HG02981 (cell line): ENCODE data around the gene CATSPER1.
"Not testable (repeated sequence)": the region's sequence is repeated elsewhere in the genome, so short reads cannot be mapped to it uniquely, and the experiment has no call there.

Experiments used
- ATAC-seq: cut with Tn5 transposase; IDR thresholded peaks from one replicate; pipeline ENCODE4 v1.9.1; 2021; ENCODE audit warnings: mild to moderate bottlenecking, moderate library complexity; ENCODE audit not compliant: unreplicated experiment

CATSPER1 gene

DNA sequence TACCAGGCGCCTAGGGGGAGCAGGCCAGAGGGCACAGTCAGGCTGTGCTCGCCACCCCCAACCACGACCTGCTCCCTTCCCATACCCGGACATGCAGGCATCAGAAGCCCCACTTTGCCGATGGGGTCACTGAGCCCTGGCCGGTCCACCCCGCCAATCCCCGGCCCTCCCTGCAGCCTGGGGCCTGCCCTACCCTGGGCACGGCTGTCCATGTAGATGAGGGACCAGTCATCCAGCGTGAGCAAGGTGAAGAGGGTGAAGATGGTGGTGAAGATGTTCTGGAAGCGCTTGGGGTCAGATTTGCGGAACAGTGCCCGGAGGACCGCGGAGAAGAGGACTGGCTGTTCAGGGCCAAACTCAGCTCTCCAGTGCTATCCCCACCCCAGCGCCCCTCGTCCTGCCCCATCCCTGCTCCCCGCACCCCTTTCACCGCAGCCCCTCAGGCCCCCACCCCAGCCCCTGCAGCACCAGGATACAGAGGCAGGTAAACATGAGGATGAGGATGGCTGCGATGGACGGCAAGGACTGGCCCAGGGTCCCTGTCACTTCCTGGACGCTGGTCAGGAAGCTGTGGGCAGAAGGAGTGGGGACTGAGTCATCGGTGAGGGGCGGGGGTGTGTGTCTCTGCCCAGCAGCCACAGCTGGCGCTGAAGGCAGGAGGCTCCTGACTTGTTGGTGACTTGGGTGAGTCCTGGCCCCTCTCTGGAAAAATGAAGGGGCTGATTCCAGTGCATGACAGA lies 5.5 kb downstream of the CATSPER1 start:
- no peak for ATAC-seq

DNA sequence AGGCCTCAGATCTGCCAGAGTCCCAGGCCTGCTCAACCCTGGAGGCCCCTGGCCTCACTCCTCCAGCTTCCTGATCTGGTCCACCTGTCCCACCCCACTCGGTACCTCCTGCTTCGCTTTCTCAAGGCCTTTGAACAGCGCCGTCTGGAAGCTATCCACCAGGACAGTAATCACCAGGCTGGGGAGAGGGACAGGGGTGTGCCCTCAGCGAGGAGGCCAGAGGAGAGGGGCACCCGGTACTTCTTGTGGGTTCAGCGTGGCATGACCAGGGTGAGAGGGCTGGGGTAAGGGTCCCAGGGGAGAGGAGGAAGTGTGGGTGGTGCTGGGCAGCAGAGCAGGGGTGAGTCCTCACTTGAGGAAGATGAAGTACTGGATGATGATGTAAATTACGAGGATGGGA lies 6.1 kb downstream of the CATSPER1 start:
- no peak for ATAC-seq

DNA sequence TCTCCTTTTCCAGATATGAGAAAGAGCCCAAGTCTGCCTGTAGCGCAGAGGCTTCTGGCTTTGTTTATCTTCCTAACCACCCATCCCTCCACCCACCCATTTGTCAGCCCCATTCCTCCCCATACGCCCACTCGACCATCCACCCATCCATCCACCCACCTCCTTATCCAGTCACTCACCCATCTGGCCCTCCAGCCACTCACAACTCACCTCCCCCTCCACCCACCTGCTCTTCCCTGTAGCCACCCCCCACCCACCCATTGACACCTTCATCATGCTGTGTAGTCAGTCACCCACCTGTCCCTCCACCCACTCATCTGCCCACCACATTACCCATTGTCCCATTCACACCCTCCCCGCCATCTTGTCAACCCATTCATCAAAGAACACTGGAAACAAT lies 9.0 kb downstream of the CATSPER1 start:
- no peak for ATAC-seq

DNA sequence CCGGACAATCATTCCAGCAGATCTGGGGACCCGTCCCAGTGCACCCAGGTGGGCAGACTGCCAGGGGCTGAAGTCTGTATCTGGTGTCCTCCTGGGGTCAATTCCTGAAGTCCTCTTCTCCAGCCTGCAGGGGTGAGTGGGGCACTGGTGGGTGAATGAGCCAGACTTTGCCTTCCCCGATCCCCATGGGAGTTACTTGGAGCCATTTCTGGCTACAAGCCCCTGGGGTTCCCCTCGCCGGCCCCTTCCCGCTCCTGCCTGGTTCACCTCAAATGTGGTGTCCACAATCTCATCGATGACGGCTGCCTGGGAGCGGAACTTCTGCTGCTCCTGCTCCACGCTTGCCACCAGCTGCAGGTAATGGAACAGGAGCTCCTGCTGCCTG lies 9.5 kb downstream of the CATSPER1 start:
- no peak for ATAC-seq

DNA sequence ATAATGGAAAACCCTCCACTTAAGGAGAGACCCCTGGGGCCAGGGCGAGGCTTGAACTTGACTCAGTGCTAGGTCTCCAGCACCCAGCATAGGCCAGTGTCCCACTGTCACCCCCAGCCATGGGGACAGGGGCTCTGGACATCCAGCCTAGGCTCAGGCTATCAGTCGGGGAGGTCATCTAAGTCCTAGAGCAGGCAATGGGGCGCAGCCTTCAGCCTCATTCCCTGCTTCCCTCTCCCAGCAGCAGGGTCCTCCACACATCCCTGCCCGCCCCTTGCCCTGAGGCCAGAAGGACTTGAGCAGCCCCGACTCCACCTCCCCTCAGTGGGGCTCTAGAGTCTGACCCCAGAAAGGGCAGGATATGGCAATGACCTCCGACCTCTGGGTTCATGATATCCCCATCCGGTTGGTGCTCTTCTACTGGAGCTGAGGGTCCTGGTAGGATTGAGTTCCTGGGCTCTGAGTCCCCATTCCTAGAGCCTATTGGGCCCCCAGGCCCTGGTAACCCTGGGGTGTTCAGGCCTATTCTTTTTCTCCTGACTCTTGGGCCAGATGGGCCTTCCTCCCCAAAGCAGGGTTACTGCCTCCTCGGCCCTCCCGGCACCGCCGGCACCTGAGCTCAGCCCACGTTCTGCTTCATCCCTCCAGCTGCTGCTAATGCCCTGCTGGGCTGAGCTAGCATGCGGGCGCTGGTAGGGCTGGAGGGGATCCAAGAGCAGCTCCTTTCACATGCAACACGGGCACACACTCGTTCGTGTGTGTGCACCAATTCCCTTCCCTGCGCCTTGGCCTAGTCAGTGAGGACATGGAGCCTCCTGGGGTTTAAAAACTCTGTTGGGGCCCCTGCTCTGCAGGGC lies 10.1 kb downstream of the CATSPER1 start:
- ATAC-seq, result no peak

DNA sequence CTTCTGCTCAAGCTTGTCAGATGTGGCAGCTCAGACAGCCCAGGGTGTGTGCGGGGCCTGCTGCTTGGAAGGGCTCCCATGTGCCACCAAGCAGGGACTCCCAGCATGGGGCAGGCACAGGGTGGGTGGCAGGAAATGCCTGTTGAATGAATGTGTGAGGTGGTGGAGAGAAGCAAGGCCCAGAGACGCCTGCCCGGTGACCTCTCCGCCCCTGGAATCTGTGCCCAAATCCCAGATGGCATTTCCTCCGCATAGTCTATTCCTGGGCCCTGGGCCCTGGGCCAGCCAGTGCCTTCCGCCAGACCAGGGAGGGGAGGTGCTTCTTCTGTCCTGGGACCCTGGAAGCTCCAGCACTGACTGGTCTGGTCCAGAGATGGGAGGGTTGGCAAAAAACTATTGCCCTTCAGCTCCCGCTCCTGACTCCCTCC lies 10.8 kb downstream of the CATSPER1 start:
- ATAC-seq, result no peak

DNA sequence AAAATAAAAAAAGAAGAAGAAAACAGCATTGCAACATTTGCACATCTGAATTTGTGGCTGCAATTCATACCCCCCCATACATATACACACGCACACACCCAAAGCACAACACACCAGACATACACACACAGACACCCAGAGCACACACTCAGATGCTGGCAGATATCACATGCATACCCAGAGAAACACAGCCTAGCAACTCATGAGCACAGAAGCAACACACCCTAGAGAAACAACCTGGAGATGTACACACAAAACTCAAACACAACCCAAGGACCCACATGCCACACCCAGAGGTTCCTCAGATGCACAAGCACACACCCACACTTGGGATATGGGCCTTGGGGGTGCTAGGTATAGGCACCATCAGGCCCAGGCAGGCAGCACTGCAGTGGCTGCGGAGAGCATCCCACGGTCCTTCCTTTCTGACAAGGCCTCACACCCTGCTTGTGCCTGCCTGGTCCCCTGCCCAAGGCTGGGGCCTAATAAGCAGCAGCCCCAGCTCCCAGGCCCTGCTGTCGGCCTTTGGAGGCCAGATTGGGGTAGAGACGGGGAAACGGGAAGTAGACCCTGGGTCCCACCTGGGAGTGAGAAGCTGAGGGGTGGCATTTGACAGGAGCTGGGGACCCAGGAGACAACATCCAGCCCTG lies 11.3 kb downstream of the CATSPER1 start:
- no peak for ATAC-seq

GRCh38 chr11:66013762-66014100 lies 12.5 kb downstream of the CATSPER1 start:
- no peak for ATAC-seq

DNA sequence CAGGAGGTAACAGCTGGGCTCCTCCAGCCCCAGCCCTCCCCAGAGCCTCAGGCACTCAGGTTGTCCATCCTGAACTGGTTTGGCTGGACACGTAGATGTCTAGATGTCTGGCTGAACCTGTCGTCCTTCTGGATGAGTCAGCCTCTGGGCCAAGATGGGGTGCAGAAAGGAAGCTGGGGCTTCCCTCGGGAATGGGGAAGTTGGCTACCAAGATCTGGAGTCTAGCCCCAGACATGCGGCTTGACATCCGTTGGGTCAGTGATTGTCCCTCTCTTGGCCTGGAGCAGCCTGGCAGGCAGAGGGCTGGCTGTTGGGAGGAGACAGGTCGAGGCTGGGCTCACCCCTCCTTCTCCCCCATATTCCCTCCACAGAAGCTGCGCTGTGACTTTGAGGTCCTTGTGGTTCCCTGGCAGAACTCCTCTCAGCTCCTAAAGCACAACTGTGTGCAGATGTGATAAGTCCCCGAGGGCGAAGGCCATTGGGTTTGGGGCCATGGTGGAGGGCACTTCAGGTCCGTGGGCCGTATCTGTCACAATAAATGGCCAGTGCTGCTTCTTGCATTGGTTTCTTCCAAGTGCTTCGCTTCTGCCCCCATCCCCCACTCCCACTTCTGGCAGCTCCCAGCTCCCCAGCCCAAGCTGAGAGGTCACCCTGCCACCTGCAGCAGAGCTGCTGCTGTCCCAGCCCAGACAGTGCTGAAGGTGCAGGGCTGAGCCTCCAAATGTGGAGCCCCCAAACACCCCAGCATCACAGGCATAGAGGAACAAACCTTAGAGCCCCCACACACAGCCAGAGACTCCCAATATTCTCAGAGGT lies 13.1 kb downstream of the CATSPER1 start:
- no peak for ATAC-seq

GRCh38 chr11:66012371-66012945 lies 13.8 kb downstream of the CATSPER1 start:
- no peak for ATAC-seq

DNA sequence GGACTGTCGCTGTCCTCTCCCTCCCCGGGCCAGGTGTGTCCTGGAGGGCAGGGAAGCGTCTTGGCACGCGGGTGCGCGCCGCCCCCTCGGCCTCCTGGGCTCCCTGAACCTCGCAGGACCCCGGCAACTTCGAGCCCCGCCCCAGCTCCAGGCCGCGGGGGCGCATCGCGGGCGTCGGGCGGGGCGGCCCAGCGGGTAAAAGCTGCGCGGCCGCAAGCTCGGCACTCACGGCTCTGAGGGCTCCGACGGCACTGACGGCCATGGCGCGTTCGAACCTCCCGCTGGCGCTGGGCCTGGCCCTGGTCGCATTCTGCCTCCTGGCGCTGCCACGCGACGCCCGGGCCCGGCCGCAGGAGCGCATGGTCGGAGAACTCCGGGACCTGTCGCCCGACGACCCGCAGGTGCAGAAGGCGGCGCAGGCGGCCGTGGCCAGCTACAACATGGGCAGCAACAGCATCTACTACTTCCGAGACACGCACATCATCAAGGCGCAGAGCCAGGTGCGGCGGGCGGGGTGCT lies 14.4 kb downstream of the CATSPER1 start, which contains the start of gene CST6:
Gene CST6 (plus strand): TSS at position 224 of the 519 bp plus-strand sequence. CDS start 37 bp downstream, at position 261.
- ATAC-seq, result no peak

DNA sequence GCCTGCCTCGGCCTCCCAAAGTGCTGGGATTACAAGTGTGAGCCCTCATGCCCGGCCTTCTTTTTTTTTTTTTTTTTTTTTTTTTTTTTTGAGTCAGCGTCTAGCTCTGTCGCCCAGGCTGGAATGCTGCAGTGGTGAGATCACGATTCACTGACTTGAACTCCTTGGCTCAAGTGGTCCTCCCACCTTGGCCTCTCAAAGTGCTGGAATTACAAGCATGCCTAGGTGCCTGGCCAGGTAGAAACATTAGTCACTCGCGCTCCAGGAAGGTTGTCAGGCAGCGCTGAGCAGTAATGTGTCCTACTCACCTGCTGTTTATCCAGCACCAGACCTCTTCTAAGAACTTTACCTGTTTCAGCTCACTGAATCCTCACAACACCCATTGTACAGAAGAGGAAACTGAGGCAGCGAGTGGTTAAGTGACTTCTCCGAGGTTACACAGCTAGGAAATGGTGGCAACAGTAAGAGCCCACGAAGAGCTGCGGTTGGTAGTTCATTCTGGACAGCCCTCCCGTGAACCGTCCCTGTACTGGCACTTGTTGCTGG lies 15.0 kb downstream of the CATSPER1 start:
- no peak for ATAC-seq

- not testable (repeated sequence) for ATAC-seq
These were observed 16.2 kb downstream of the CATSPER1 start for GRCh38 chr11:66010036-66010435.

- no peak for ATAC-seq
These were observed 17.7 kb downstream of the CATSPER1 start for GRCh38 chr11:66008468-66009101.

DNA sequence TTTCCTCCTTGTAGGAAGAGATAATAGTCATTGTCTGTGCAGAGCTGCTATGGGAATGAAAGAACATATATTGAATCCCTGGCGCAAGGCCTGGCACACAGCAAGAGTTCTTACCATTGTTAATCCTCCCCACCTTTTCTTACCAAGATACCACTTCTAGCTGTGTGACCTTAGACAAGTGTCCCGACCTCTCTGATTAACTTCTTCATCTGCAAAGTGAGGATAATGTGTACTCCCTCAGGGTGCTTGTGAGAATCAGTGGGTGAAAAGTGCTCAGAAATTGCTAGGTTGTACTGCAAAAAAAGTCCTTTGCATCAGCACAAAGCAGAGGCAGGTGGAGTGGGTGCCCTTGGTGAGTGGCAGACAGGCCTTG lies 18.2 kb downstream of the CATSPER1 start:
- no peak for ATAC-seq

DNA sequence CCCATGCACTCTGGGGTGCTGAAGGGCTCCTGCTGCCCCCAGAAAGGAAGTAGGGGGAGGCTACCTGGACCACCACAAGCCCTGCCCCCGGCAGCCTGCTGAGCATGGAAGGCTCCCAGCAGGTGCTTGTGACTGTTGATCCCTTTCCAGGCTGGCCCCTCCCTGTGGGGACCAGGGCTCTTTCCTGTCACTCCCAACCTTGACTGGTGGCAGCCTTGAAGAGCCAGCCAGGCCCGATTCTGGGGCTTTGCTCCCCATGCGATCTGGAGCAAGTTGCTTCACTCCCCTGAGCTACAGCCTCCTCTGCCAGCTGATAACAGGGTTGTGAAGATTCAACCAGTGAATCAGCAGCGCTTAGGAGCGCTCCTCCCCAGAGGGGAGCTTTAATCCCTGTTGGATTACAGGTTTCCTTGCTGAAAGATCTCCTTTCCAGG lies 19.1 kb downstream of the CATSPER1 start:
- ATAC-seq, result no peak

DNA sequence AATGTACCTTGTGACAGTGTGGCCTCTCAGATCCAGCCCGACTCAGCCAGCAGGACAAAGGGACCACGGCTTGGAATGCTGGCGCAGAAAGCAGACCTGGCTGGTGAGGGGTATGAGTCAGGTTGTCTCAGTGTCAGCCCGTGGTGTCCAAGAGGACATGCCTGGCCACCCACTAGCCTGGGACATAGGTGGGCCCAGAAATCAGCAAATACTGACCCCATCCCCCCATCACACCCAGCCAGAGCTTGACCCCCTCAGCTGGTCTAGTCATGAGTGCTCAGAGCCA lies 19.4 kb downstream of the CATSPER1 start:
- ATAC-seq, result no peak

- ATAC-seq, result no peak
These were observed 20.0 kb downstream of the CATSPER1 start for GRCh38 chr11:66006134-66006890.

GRCh38 chr11:66004186-66004585 lies 22.1 kb downstream of the CATSPER1 start:
- no peak for ATAC-seq
